H1 (cell line): Measurements from ENCODE around the gene ATXN7L3B. TPM values are rescaled to one million over a fixed set of nuclear protein-coding genes. Genes with fewer than 3 reads are reported as not detected.
A peak's percentile ranks its signal among the peaks of the same experiment; 100 is the strongest.

Experiments
- CTCF ChIA-PET: fragments of 300-600 bp; sonication (Branson Sonifier 250); formaldehyde crosslinking; loops from one replicate; lab custom pipeline; 2021; ENCODE audit not compliant: partially characterized antibody; lab: Charles Lee
- POLR2A ChIA-PET: fragments of 300-600 bp; sonication (Branson Sonifier 250); formaldehyde crosslinking; loops from one replicate; lab custom pipeline; 2021; ENCODE audit warnings: inconsistent platforms; ENCODE audit not compliant: partially characterized antibody; lab: Charles Lee
- DNase-seq, 2 experiments: peaks; one replicate each; pipeline versions ENCODE4 v3.0.0 to v3.0.0-alpha.2; 2010 to 2022; ENCODE audit warnings: low spot score in 2 of 2, low read depth in 1 of 2, mixed read lengths in 1 of 2
- FAIRE-seq: peaks from 2 replicates; lab custom pipeline; 2011; peaks lifted over from hg19 to GRCh38; lab: Jason Lieb, UNC
- H2AFZ ChIP-seq: 2 replicates; pipeline ENCODE4 v1.8.1; 2012; ENCODE audit warnings: low read length, inconsistent platforms
- H2AK5ac ChIP-seq: 2 replicates; pipeline ENCODE4 v1.6.1; 2013; ENCODE audit warnings: low read depth, low read length
- H2BK120ac ChIP-seq: replicated peaks from 2 replicates; pipeline ENCODE3; 2013; ENCODE audit warnings: low read depth, low read length, inconsistent platforms
- H2BK12ac ChIP-seq: 2 replicates; pipeline ENCODE4 v1.6.1; 2013; ENCODE audit warnings: low read depth, low read length
- H2BK15ac ChIP-seq: 2 replicates; pipeline ENCODE4 v1.6.1; 2013; ENCODE audit warnings: low read length
- H2BK20ac ChIP-seq: 2 replicates; pipeline ENCODE4 v1.6.1; 2013; ENCODE audit warnings: low read length
- H2BK5ac ChIP-seq: 2 replicates; pipeline ENCODE4 v1.6.1; 2013; ENCODE audit warnings: low read depth, low read length
- H3K14ac ChIP-seq: 2 replicates; pipeline ENCODE4 v1.6.1; 2013; ENCODE audit warnings: inconsistent platforms; ENCODE audit not compliant: insufficient read length
- H3K18ac ChIP-seq: 2 replicates; pipeline ENCODE4 v1.6.1; 2013; ENCODE audit warnings: low read length; ENCODE audit errors: extremely low read depth
- H3K23ac ChIP-seq: 2 replicates; pipeline ENCODE4 v1.6.1; 2013; ENCODE audit warnings: inconsistent platforms; ENCODE audit not compliant: insufficient read length
- H3K23me2 ChIP-seq: 2 replicates; pipeline ENCODE4 v1.6.1; 2013; ENCODE audit warnings: low read depth, low read length
- H3K27ac ChIP-seq: 2 replicates; pipeline ENCODE4 v1.6.1; 2011; ENCODE audit warnings: low read depth, low read length, inconsistent platforms
- H3K27me3 ChIP-seq, 4 experiments: replicated peaks in 1 of 4; 1 replicate in 1 of 4; 2 replicates in 3 of 4; pipeline versions ENCODE4 v1.6.1 to v1.8.1; 2011 to 2013; ENCODE audit warnings: low read length in 3 of 4, mild to moderate bottlenecking in 3 of 4, inconsistent platforms in 2 of 4, mixed read lengths in 2 of 4, moderate library complexity in 1 of 4; ENCODE audit not compliant: control insufficient read depth in 3 of 4, insufficient read depth in 3 of 4; ENCODE audit errors: extremely low read depth in 1 of 4
- H3K36me3 ChIP-seq, 4 experiments: 2 replicates each; pipeline versions ENCODE4 v1.6.1 to v1.8.1; 2011 to 2013; ENCODE audit warnings: mild to moderate bottlenecking in 4 of 4, low read length in 3 of 4, moderate library complexity in 2 of 4, control low read depth in 1 of 4, inconsistent platforms in 1 of 4; ENCODE audit not compliant: insufficient read depth in 4 of 4, control insufficient read depth in 2 of 4
- H3K4ac ChIP-seq: replicated peaks from 2 replicates; pipeline ENCODE3; 2013; ENCODE audit warnings: low read length, low read depth, mixed read lengths, inconsistent platforms; ENCODE audit not compliant: insufficient read length
- H3K4me1 ChIP-seq, 4 experiments: replicated peaks in 1 of 4; 1 replicate in 1 of 4; 2 replicates in 3 of 4; pipeline versions ENCODE4 v1.6.1 to v1.8.1; 2011 to 2013; ENCODE audit warnings: low read length in 3 of 4, inconsistent platforms in 2 of 4, mixed read lengths in 1 of 4; ENCODE audit not compliant: insufficient read depth in 4 of 4, control insufficient read depth in 3 of 4
- H3K4me2 ChIP-seq, 2 experiments: 2 replicates each; pipeline versions ENCODE4 v1.6.1 to v1.8.1; 2011 to 2013; ENCODE audit warnings: low read depth in 2 of 2, low read length in 2 of 2, control low read depth in 1 of 2, inconsistent platforms in 1 of 2, mild to moderate bottlenecking in 1 of 2; ENCODE audit not compliant: insufficient read depth in 1 of 2
- H3K4me3 ChIP-seq, 4 experiments: fragments of 200-600, 300-600 bp in 1 of 4; sonication (generic), shearing (Covaris generic), sonication (Bioruptor Twin) in 1 of 4; 2 replicates each; pipeline versions ENCODE4 v1.5.1 to v1.8.1; 2011 to 2016; ENCODE audit warnings: low read length in 4 of 4, low read depth in 3 of 4, control low read depth in 2 of 4, inconsistent platforms in 2 of 4, mild to moderate bottlenecking in 2 of 4, mixed read lengths in 1 of 4, moderate library complexity in 1 of 4; ENCODE audit not compliant: insufficient read depth in 2 of 4; ENCODE audit errors: extremely low read depth in 1 of 4
- H3K56ac ChIP-seq: replicated peaks from 2 replicates; pipeline ENCODE3; 2013; ENCODE audit warnings: low read depth, mild to moderate bottlenecking, mixed read lengths, low read length, inconsistent platforms; ENCODE audit not compliant: insufficient read length
- H3K79me1 ChIP-seq: 2 replicates; pipeline ENCODE4 v1.6.1; 2013; ENCODE audit warnings: low read depth, low read length, control low read depth
- H3K79me2 ChIP-seq, 2 experiments: 2 replicates each; pipeline versions ENCODE4 v1.6.1 to v1.8.1; 2012 to 2013; ENCODE audit warnings: low read length in 2 of 2, mild to moderate bottlenecking in 2 of 2, inconsistent platforms in 1 of 2; ENCODE audit not compliant: insufficient read depth in 2 of 2, control insufficient read depth in 1 of 2
- H3K9ac ChIP-seq, 4 experiments: replicated peaks in 1 of 4; 1 replicate in 1 of 4; 2 replicates in 3 of 4; pipeline versions ENCODE4 v1.6.1 to v1.8.1; 2011 to 2013; ENCODE audit warnings: low read depth in 3 of 4, low read length in 3 of 4, control low read depth in 2 of 4, mild to moderate bottlenecking in 2 of 4, moderate library complexity in 2 of 4, inconsistent platforms in 1 of 4; ENCODE audit errors: extremely low read depth in 1 of 4
- H3K9me3 ChIP-seq, 2 experiments: 2 replicates each; pipeline versions ENCODE4 v1.6.1 to v1.8.1; 2012 to 2013; ENCODE audit warnings: mild to moderate bottlenecking in 2 of 2, moderate library complexity in 2 of 2, control low read depth in 1 of 2, inconsistent platforms in 1 of 2, low read depth in 1 of 2, low read length in 1 of 2, mixed read lengths in 1 of 2; ENCODE audit not compliant: insufficient read depth in 2 of 2
- H4K20me1 ChIP-seq, 2 experiments: replicated peaks in 1 of 2; 2 replicates each; pipeline versions ENCODE3 to v1.8.1; 2011 to 2013; ENCODE audit warnings: inconsistent platforms in 2 of 2, low read length in 2 of 2, mild to moderate bottlenecking in 1 of 2; ENCODE audit not compliant: insufficient read depth in 2 of 2, control insufficient read depth in 1 of 2
- H4K5ac ChIP-seq: 2 replicates; pipeline ENCODE4 v1.6.1; 2013; ENCODE audit warnings: low read length, low read depth, mixed read lengths, inconsistent platforms; ENCODE audit not compliant: insufficient read length
- H4K8ac ChIP-seq: 2 replicates; pipeline ENCODE4 v1.8.0; 2013; ENCODE audit warnings: mild to moderate bottlenecking, moderate library complexity, low read length, inconsistent platforms; ENCODE audit not compliant: insufficient read depth; ENCODE audit errors: extremely low read depth
- H4K91ac ChIP-seq: replicated peaks from 2 replicates; pipeline ENCODE3; 2013; ENCODE audit warnings: low read length, mixed read lengths, inconsistent platforms; ENCODE audit not compliant: insufficient read length
- EGR1 ChIP-seq: IDR thresholded peaks from 2 replicates; pipeline ENCODE4 v1.6.1; 2011; ENCODE audit warnings: low read depth, low read length, borderline replicate concordance
- SAP30 ChIP-seq: fragments of 300-600 bp; sonication (generic); IDR thresholded peaks from 2 replicates; pipeline ENCODE4 v1.7.1; 2012; ENCODE audit warnings: low read length, moderate library complexity, mild to moderate bottlenecking, inconsistent platforms; ENCODE audit not compliant: insufficient read depth, insufficient replicate concordance
- WGBS, 2 experiments: shearing (Covaris generic) in 1 of 2; methylation state at CpG; one replicate each; pipeline versions ENCODE4 v1.1.6 to v1.1.7; 2013 to 2015; ENCODE audit warnings: low lambda C conversion rate in 2 of 2, mixed read lengths in 2 of 2, inconsistent platforms in 1 of 2, low coverage in 1 of 2, missing lambda C conversion rate in 1 of 2; ENCODE audit not compliant: insufficient replicate concordance in 2 of 2, insufficient coverage in 1 of 2, insufficient read length in 1 of 2; ENCODE audit errors: extremely low coverage in 1 of 2, missing lambda C conversion rate in 1 of 2; 5-methylcytosine and 5-hydroxymethylcytosine counted together
- polyA plus RNA-seq, 7 experiments: library from polyadenylated mRNA; depleted of rRNA in 3 of 7; stranded (reverse) in 5 of 7; unstranded in 2 of 7; fragments of >200 nt in 5 of 7; fragments of 200-250 nt in 2 of 7; gene quantifications; 1 replicate in 5 of 7; 2 replicates in 1 of 7; 4 replicates in 1 of 7; pipeline versions ENCODE4 v1.2.1 to v1.2.3, GENCODE V29; 2011 to 2013; ENCODE audit warnings: missing spikeins in 2 of 7, mixed read lengths in 2 of 7
- total RNA-seq: library from RNA; stranded (reverse); fragmentation: NEBNext Ultra II Directional; extraction: Animal tissue kit (Norgen Biotek cat#: 25700); gene quantifications from 2 replicates; pipeline ENCODE4 v1.2.1, GENCODE V29; 2021

The ATXN7L3B gene
- total and polyA plus RNA-seq, 2 of the 8 experiments (the other 6 are each of a cell fraction or from before 2014, with no cell fraction given): 23.7 to 39.9 TPM

DNA sequence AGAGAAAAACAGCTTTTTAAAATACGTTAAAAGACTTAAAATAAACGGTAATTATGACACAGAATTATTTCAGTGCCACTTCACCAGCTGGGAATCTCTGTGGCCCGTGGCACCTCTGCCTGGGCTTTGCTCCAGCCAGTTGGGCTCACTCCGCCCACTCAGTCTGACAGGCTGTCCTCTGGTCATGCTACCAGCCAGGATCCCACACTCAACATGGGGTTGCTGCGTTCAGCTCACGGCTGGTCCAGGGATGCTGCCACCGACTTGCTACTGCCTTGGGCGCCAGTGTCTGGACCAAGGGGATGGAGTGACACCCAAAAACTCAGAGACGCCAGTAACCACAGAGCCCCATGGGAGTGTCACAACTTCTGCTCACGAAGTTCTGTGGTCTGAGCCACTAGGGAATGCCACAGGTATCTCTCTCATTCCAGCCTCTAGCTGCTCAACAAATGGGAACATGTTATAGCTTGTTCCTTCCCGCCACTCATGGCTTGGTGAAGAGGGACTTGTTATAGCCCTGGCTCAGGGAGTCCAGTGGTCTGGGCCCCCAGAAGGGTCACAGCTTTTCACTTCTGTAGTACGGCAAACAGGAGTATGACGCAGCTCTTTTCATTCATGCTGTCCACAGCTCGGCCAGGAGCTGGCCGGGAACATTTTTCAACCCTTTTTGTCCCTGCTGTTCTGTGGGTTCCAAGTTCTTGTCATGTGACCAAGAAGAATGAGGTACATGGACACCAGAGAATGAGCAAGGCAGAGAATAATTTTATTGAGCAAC, 23.4 kb upstream of the ATXN7L3B start:
- Histone ChIP-seq H3K4me3 (no peak overlapping the region), H2BK120ac (no peak overlapping the region), H2AK5ac (no peak overlapping the region), H3K4me2 (no peak overlapping the region), H3K9me3 (peaks cover 0 to under 1% of the 10 kb centered on the region in 2 experiments; a peak in 1 of 4 replicates), H3K9ac (no peak overlapping the region), H2BK5ac (no peak overlapping the region), H2AFZ (peak overlapping the region; percentile 73; the same call in 1 of the 2 replicates), H4K20me1 (no peaks in the 10 kb centered on the region), H3K79me1 (no peaks in the 10 kb centered on the region), H2BK20ac (peak overlapping the region; percentile 16; the same call in 1 of the 2 replicates), H2BK15ac (no peak overlapping the region), H3K14ac (no peak overlapping the region), H2BK12ac (no peak overlapping the region; the same call in 1 of the 2 replicates), H3K36me3 (no peaks in the 10 kb centered on the region; a peak in 1 of 8 replicates), H3K4ac (no peak overlapping the region), H3K79me2 (no peaks in the 10 kb centered on the region), H4K8ac (no peak overlapping the region), H3K4me1 (no peaks in the 10 kb centered on the region), H3K23me2 (no peaks in the 10 kb centered on the region), H3K18ac (no peak overlapping the region), H4K5ac (no peak overlapping the region), H3K27me3 (no peaks in the 10 kb centered on the region), H3K27ac (no peak overlapping the region), H4K91ac (no peak overlapping the region), H3K23ac (no peak overlapping the region), H3K56ac (no peak overlapping the region)
- DNase-seq: no peak
- POLR2A ChIA-PET: no interaction called here
- TF ChIP-seq EGR1 (0 out of 2 replicates have a peak, but pooled peaks have one; percentile 33), SAP30 (no peak)
- FAIRE-seq: no peak
- 91% methylated on average over 14 of the region's 15 CpGs; no CpG with 5 or more reads in 1 of the 2 experiments for WGBS, 2 experiments
- CTCF ChIA-PET: interaction anchor here (1.5 kb wide), 1 partner anchor 24 kb away, joined by 3 read pairs; no protein-coding TSS in a partner anchor
